HUES64 (cell line): Measurements from ENCODE around the gene AGAP1.

Source experiments
- H3K27ac ChIP-seq: 2 replicates; pipeline ENCODE4 v1.7.0; 2013; ENCODE audit warnings: low read depth, low read length, inconsistent platforms
- H3K27me3 ChIP-seq: 2 replicates; pipeline ENCODE4 v1.6.1; 2013; ENCODE audit warnings: mild to moderate bottlenecking, low read length; ENCODE audit not compliant: insufficient read depth
- H3K36me3 ChIP-seq: 2 replicates; pipeline ENCODE4 v1.6.1; 2013; ENCODE audit warnings: mild to moderate bottlenecking, low read length; ENCODE audit not compliant: insufficient read depth
- H3K4me1 ChIP-seq: 2 replicates; pipeline ENCODE4 v1.6.1; 2013; ENCODE audit warnings: mild to moderate bottlenecking, low read length, moderate library complexity; ENCODE audit not compliant: insufficient read depth
- H3K4me3 ChIP-seq: 2 replicates; pipeline ENCODE4 v1.5.1; 2013; ENCODE audit warnings: mild to moderate bottlenecking, low read length, moderate library complexity
- H3K9ac ChIP-seq: 2 replicates; pipeline ENCODE4 v1.6.1; 2013; ENCODE audit warnings: mild to moderate bottlenecking, low read depth, low read length
- H3K9me3 ChIP-seq: 2 replicates; pipeline ENCODE4 v1.6.1; 2013; ENCODE audit warnings: low read depth, low read length; ENCODE audit not compliant: insufficient read depth
- whole genome bisulfite sequencing: fragments of 150-250, 120-280 bp; methylation state at CpG from one replicate; pipeline ENCODE4 v1.1.7; 2013; ENCODE audit warnings: missing lambda C conversion rate; 5-methylcytosine and 5-hydroxymethylcytosine counted together

The AGAP1 gene

DNA sequence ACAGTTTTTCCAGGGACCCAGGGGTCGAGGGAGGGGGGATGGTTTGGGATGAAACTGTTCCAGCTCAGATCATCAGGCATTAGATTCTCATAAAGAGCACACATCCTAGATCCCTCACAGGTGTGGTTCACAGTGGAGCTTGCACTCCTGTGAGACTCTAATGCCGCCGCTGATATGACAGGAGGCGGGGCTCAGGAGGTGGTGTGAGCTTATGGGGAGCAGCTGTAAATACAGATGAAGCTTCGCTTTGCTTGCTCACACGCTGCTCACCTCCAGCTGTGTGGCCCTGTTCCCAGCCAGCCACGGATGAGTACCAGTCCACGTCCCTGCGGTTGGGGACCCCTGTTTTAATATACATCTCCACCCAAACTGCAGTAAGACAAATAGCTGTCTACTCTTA lies 204.2 kb downstream of the AGAP1 start:
- Histone ChIP-seq H3K9ac (no peak overlapping the region), H3K36me3 (no peaks in the 10 kb centered on the region)
- 89% methylated on average over 9 of the region's 9 CpGs for WGBS

DNA sequence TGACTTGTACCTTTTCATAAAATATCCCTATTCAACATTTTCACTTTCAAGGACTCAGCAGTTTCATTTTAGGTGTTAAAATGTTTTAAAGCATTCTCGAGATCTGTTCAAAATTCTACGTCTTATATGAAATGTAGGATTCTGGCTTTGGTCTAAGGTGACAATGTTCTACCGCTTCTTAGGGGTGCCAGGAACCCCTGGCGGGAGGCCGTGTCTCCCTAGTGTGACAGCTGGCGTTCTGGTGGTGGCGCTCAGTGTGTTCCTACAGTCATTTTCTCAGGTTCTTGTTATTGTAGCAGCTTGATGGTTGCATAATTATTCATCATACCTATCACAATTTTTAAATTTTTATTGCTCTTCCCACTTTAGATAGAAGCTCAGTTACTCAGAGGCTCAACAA lies 204.6 kb downstream of the AGAP1 start:
- H3K9ac ChIP-seq, result no peak overlapping the region
- H3K27ac ChIP-seq, result no peak overlapping the region
- H3K4me3 ChIP-seq, result no peak overlapping the region
- 0 out of 2 replicates have a peak, but pooled peaks cover 5% of the 10 kb centered on the region for H3K9me3 ChIP-seq
- no peaks in the 10 kb centered on the region for H3K27me3 ChIP-seq
- no peaks in the 10 kb centered on the region for H3K36me3 ChIP-seq
- 96% methylated on average over 7 of the region's 7 CpGs for WGBS
- H3K4me1 ChIP-seq, result peaks cover 26% of the 10 kb centered on the region

More for the DNA sequence above, 204.2 kb downstream of the AGAP1 start:
- no peaks in the 10 kb centered on the region for H3K27me3 ChIP-seq
- peaks cover 26% of the 10 kb centered on the region for H3K4me1 ChIP-seq
- H3K9me3 ChIP-seq, result 0 out of 2 replicates have a peak, but pooled peaks cover 5% of the 10 kb centered on the region
- no peak overlapping the region for H3K27ac ChIP-seq
- H3K4me3 ChIP-seq, result no peak overlapping the region

DNA sequence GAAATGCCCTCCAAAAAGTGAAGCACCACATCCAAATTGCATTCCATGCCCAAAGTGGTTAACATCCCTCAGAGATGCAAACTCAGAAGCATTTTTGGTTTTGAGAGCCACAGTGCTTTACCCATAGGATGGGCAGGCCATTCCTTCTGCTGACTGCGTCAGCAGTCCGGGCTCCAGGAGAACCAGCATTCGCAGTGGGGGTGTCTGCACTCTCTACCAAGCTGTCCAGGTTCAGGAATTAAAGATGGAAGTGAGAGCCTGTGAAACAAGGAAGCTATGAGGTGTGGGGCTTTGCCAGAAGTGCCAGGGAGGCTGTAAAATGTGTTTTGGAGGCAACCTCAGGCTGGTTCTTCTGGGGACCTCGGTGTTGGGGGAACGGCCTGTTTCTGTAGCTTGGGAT lies 205.7 kb downstream of the AGAP1 start:
- 87% methylated on average over 5 of the region's 5 CpGs for WGBS
- no peak overlapping the region for H3K4me3 ChIP-seq
- H3K9ac ChIP-seq, result no peak overlapping the region
- H3K4me1 ChIP-seq, result peaks cover 32% of the 10 kb centered on the region
- no peaks in the 10 kb centered on the region for H3K27me3 ChIP-seq
- H3K9me3 ChIP-seq, result 0 out of 2 replicates have a peak, but pooled peaks cover 5% of the 10 kb centered on the region
- H3K27ac ChIP-seq, result no peak overlapping the region
- H3K36me3 ChIP-seq, result no peaks in the 10 kb centered on the region

- Histone ChIP-seq H3K4me3 (no peak overlapping the region), H3K27me3 (no peaks in the 10 kb centered on the region), H3K4me1 (peaks cover 25% of the 10 kb centered on the region), H3K36me3 (no peaks in the 10 kb centered on the region), H3K9me3 (0 out of 2 replicates have a peak, but pooled peaks cover 5% of the 10 kb centered on the region), H3K9ac (no peak overlapping the region), H3K27ac (no peak overlapping the region)
- WGBS, result 90% methylated on average over 11 of the region's 13 CpGs
Measured at GRCh38 chr2:235701206-235701981, 207.6 kb downstream of the AGAP1 start.

- Histone ChIP-seq H3K4me1 (peaks cover 25% of the 10 kb centered on the region), H3K9me3 (0 out of 2 replicates have a peak, but pooled peaks cover 5% of the 10 kb centered on the region), H3K36me3 (no peaks in the 10 kb centered on the region), H3K27me3 (no peaks in the 10 kb centered on the region), H3K27ac (no peak overlapping the region), H3K4me3 (no peak overlapping the region), H3K9ac (no peak overlapping the region)
- WGBS, result 82% methylated on average over 4 of the region's 4 CpGs
Measured at GRCh38 chr2:235702186-235702585, 208.3 kb downstream of the AGAP1 start.

GRCh38 chr2:235703711-235704295 lies 210.0 kb downstream of the AGAP1 start:
- no peaks in the 10 kb centered on the region for H3K27me3 ChIP-seq
- H3K36me3 ChIP-seq, result no peaks in the 10 kb centered on the region
- no peak overlapping the region for H3K4me3 ChIP-seq
- H3K9me3 ChIP-seq, result no peaks in the 10 kb centered on the region
- no peak overlapping the region for H3K27ac ChIP-seq
- 90% methylated on average over 10 of the region's 10 CpGs for WGBS
- H3K4me1 ChIP-seq, result peaks cover 25% of the 10 kb centered on the region
- H3K9ac ChIP-seq, result no peak overlapping the region

DNA sequence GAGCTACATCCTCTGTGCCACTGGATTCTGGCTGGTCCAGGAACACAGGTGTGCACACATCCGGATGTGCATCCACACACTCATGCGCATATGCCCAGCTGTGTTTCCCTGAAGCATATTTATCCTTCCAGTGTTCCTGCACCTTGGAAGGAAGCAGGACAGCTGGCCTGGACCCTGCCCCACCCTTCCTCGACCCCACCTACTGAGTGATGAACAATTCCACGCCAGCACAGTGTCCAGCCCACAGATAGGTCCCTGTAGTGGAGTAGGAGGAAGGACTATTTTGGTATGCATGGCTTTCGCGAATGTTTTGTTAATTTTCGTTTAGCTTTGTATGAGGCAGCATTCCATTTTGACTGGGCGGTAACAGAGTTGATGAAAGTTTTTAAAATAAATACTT lies 211.5 kb downstream of the AGAP1 start:
- Histone ChIP-seq H3K4me1 (peaks cover 13% of the 10 kb centered on the region), H3K4me3 (no peak overlapping the region), H3K9ac (no peak overlapping the region), H3K27ac (no peak overlapping the region), H3K36me3 (no peaks in the 10 kb centered on the region; the same call in 1 of the 2 replicates), H3K9me3 (no peaks in the 10 kb centered on the region), H3K27me3 (no peaks in the 10 kb centered on the region)
- WGBS, result 95% methylated on average over 8 of the region's 8 CpGs

DNA sequence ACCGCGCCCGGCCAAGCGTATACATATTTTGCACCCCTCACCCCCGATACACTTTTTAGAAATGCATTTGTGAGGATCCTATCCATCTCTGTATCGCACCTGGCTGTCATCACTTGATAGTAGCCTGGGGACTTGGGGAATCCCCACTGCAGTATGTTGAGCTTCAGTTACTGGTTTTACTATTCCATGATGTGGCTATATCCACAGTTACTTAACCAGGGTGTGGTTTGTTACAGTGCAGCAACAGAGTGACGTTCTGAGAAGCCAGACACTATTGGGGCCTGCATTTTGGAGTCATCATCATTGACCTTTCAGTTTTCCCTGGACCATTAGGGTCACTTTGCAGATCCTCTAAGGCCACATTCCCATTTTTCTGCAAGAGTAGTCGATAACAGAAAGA lies 212.7 kb downstream of the AGAP1 start:
- no peak overlapping the region for H3K27ac ChIP-seq
- no peaks in the 10 kb centered on the region for H3K27me3 ChIP-seq
- 92% methylated on average over 8 of the region's 8 CpGs for WGBS
- peaks cover 13% of the 10 kb centered on the region for H3K4me1 ChIP-seq
- H3K9ac ChIP-seq, result no peak overlapping the region
- H3K4me3 ChIP-seq, result no peak overlapping the region
- no peaks in the 10 kb centered on the region for H3K9me3 ChIP-seq
- H3K36me3 ChIP-seq, result peaks cover 3% of the 10 kb centered on the region; the same call in 1 of the 2 replicates

DNA sequence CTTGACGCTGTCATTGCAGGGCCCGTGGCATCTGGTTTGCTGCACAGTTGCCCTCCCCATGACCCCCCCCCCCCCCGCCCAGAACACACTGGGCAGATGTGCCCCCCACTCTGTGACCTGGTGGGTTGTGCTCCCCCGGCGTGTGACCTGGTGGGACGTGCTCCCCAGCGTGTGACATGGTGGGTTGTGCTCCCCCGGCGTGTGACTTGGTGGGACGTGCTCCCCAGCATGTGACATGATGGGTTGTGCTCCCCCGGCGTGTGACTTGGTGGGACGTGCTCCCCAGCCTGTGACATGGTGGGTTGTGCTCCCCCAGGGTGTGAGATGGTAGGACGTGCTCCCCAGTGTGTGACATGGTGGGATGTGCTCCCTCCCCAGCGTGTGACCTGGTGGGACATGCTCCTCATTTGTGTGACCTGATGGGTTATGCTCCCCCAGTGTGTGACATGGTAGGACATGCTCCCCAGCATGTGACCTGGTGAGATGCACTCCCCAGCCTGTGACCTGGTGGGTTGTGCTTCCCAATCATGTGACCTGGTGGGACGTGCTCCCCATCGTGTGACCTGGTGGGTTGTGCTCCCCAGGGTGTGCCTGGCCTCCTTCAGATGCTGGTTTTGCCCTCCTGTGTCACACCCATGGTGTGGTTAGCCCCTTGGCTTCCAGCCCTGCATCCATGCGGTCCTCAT lies 213.7 kb downstream of the AGAP1 start:
- Histone ChIP-seq H3K36me3 (peaks cover 3% of the 10 kb centered on the region; the same call in 1 of the 2 replicates), H3K27me3 (no peaks in the 10 kb centered on the region), H3K9me3 (no peaks in the 10 kb centered on the region), H3K4me1 (peaks cover 7% of the 10 kb centered on the region), H3K4me3 (no peak overlapping the region), H3K9ac (no peak overlapping the region), H3K27ac (no peak overlapping the region)
- WGBS, result 94% methylated on average over 16 of the region's 18 CpGs

DNA sequence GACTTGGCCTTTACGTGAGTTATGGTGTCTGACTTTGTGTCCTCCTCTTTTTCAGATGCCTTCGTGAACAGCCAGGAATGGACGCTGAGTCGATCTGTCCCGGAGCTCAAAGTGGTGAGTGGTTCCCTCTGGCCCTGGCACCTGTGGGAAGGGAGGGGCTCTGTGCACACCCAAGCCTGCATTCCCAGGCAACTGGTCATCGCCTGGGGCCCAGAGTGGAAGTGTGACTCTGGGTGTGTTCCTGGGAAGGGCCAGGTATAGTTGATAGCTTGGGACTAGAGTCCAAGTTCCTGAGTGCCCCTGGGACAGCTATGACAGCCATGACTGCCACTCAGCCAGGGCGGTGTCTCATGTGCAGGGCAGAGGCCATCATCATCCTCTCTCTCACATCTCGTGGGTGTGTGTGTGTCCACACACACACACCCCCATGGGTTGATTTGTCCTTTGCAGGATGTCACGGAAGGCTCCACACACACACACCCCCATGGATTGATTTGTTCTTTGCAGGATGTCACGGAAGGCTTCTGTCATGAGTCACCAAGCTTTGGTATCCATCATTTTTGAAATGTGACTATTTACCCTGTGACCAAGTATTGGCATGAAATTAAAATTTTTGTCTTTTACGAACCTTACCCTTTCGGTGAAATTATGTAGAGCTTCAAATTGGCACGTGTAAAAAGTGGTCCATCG lies 215.4 kb downstream of the AGAP1 start:
- H3K27ac ChIP-seq, result no peak overlapping the region
- H3K36me3 ChIP-seq, result peaks cover 3% of the 10 kb centered on the region; the same call in 1 of the 2 replicates
- H3K9ac ChIP-seq, result no peak overlapping the region
- no peaks in the 10 kb centered on the region for H3K9me3 ChIP-seq
- H3K4me1 ChIP-seq, result no peaks in the 10 kb centered on the region
- no peaks in the 10 kb centered on the region for H3K27me3 ChIP-seq
- H3K4me3 ChIP-seq, result no peak overlapping the region
- WGBS, result 93% methylated on average over 14 of the region's 14 CpGs
